AG04449 (cell line): ENCODE data around the gene SH3PXD2B.

Experiments used
- CTCF ChIA-PET: fragments of 350-600 bp; formaldehyde crosslinking; extraction: SDS; loops from one replicate; lab custom pipeline; 2021; ENCODE audit warnings: antibody characterized with exemption; lab: Yijun Ruan, JAX
- POLR2A ChIA-PET: fragments of 400-600, 350-600 bp; formaldehyde crosslinking; extraction: SDS; loops from one replicate; lab custom pipeline; 2020; ENCODE audit warnings: antibody characterized with exemption, inconsistent platforms; lab: Yijun Ruan, JAX
- DNase-seq: peaks from one replicate; pipeline ENCODE4 v3.0.0-alpha.2; 2010; ENCODE audit warnings: low read depth, low spot score
- H3K4me3 ChIP-seq: 2 replicates; pipeline ENCODE4 v1.5.1; 2011; ENCODE audit warnings: low read depth, mild to moderate bottlenecking, control low read depth, low read length
- TF ChIP-seq, protein P1 (sequence below): IDR thresholded peaks from one replicate; pipeline ENCODE4 v1.5.1; 2011; ENCODE audit warnings: mild to moderate bottlenecking, moderate library complexity, low read length, control low read depth, inconsistent platforms; ENCODE audit not compliant: insufficient read depth; ENCODE audit errors: missing control alignments

The SH3PXD2B gene

DNA sequence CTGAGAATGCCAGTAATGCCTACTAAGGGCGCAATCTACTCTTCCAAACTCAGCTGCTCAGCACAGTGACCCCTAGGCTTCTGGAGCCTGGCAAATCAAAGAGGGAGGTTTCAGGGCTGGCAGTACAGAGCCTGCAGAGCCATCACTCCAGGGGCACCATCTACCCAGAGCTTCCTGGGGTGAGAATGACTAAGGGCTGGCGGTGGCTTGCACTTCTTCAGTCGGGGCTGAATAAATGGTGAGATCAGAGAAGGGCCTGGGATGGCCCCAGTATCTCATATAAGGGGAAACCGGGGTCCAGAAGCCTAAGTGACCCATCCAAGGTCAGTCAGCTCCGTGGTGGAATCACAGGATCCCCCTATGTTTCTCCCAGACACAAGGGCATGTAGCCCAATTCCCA lies 5.3 kb downstream of the SH3PXD2B start:
- TF ChIP-seq, protein P1, sequence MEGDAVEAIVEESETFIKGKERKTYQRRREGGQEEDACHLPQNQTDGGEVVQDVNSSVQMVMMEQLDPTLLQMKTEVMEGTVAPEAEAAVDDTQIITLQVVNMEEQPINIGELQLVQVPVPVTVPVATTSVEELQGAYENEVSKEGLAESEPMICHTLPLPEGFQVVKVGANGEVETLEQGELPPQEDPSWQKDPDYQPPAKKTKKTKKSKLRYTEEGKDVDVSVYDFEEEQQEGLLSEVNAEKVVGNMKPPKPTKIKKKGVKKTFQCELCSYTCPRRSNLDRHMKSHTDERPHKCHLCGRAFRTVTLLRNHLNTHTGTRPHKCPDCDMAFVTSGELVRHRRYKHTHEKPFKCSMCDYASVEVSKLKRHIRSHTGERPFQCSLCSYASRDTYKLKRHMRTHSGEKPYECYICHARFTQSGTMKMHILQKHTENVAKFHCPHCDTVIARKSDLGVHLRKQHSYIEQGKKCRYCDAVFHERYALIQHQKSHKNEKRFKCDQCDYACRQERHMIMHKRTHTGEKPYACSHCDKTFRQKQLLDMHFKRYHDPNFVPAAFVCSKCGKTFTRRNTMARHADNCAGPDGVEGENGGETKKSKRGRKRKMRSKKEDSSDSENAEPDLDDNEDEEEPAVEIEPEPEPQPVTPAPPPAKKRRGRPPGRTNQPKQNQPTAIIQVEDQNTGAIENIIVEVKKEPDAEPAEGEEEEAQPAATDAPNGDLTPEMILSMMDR, result no peak
- no peak for DNase-seq
- CTCF ChIA-PET, result interaction anchor here (0.8 to 6.1 kb wide), 4 partner anchors 10 to 248 kb away, joined by 3 to 112 read pairs (median 45); no protein-coding TSS in a partner anchor
- no peak overlapping the region for H3K4me3 ChIP-seq
- POLR2A ChIA-PET, result no interaction called here

DNA sequence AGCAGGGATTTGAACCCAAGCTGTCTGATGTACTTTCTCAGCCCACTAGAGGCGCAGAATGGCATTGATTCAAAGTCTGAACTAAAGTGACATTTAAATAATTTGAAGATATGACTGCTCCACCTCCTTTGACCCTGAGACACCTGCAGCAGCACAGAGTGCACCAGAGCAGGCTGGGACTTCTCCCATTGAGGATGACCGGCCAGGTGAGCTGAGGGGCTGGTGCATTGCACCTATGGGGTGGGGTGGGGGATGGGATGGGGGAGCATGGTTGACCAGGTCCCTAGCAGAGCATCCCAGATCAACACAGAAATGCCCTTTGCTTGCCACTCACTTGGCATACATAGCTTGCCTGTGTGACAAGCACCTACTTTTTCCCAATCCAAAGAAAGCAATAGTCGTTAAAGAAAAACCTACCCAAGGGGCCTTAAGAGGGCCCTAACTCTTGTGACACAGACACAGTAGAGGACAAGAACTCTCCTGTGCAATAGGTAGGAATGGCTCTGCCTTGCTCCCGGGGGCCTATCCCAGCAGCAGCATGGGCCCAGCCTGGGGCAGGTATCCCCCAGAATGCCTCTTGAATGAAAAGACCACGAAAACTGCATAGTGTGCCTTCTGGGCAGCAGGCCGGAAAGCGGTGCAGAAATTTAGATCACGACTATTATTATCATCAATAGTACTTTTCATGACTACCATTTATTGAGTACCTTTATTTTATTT lies 6.5 kb downstream of the SH3PXD2B start:
- no peak for DNase-seq
- ChIA-PET CTCF (interaction anchor here (1.3 to 4.4 kb wide), 4 partner anchors 11 to 108 kb away, joined by 3 to 19 read pairs (median 11); no protein-coding TSS in a partner anchor), POLR2A (no interaction called here)
- no peak overlapping the region for H3K4me3 ChIP-seq
- TF ChIP-seq, protein P1, result no peak

DNA sequence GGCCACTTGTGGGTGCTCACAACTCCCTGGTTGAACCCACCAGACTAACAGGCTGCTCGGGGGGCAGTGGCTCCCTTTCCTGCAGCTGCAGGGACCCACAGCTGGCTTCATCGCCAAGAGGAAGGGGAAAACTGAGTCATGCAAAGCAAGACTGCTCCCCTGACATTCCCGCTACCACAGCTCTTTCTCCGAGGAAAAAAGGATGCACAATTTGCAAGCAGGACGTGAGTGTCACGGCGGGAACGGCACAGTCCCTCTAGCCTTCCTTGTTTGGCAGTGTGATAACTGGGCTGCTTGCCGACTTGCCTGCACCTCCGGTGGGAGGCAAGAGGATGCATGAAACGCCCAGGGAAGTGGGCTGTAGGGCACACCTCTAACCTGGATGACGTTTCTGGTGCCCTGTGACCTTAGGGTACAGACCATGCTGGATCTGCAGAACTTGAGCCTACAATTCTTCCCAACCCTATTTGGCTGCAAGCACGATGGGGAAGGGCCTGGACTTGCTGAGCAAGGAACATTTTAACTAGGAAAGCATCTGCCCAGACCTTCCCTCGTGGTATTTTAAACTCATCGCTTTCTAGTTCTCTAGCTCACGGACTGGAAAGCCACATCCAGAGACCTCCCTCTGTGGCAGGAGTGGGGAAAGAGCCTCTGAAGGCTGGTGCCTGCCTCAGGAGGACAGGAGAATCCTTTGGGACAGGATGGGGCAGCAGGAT lies 7.8 kb downstream of the SH3PXD2B start:
- TF ChIP-seq, protein P1, result no peak
- CTCF ChIA-PET, result interaction anchor here (0.6 to 4.4 kb wide), 8 partner anchors 9 to 251 kb away, joined by 3 to 19 read pairs (median 4); no protein-coding TSS in a partner anchor
- no peak for DNase-seq
- H3K4me3 ChIP-seq, result no peak overlapping the region
- POLR2A ChIA-PET, result no interaction called here

DNA sequence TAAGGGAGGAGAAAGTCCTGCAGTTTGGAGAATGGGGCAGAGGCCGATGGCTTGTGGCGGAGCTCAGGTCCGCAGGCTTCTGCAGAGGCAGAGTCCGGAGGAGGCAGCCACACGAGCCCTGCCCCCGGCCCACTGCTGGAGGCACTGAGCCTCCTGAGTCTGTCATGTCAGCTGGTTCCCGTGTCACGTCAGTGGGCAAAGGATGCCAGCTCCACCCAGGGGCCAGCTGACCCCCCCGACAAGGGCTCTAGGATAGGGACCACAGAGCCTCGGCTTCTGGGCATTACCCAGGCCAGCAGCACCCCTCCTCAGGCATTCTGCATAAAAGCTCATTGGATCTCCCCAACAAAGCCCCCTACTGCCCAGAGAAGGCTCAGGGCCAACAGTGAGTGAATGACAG lies 8.5 kb downstream of the SH3PXD2B start:
- POLR2A ChIA-PET, result no interaction called here
- CTCF ChIA-PET, result interaction anchor here (0.6 to 4.4 kb wide), 7 partner anchors 9 to 251 kb away, joined by 3 to 19 read pairs (median 5); no protein-coding TSS in a partner anchor
- no peak overlapping the region for H3K4me3 ChIP-seq
- DNase-seq, result no peak
- TF ChIP-seq, protein P1, result no peak

DNA sequence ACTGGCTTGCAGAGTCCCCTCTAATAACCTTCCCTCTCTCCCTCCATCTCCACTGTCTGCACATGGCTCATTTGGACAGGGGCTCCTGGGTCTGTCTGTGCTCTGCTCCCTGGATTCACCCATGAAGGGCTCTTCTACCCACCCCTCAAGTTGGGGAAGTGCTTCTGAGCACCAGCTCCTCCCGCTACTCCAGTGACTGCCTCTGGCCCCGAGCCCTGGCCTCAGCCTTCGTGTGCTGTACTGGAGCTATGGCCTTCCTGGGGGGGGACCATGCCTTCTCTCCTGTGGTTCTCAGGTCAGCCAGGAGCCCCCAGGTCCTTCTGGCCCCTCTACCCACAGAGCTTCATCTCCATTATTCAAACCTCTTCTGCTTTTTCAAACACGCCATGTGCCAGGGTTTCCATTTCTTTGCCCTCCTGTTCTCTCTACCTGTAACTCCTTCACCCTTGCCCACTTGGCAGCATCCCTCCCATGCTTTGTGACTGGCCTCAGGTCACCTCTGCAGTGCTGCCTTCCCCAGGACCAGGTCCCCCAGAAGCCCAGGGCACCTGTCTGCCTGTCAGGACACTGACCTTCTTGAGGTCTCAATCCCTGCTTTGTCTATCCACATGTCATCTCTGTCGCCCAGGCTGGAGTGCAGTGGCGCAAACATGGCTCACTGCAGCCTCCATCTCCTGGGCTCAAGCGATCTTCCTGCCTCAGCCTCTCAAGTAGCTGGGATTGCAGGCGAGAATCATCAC lies 9.5 kb downstream of the SH3PXD2B start:
- POLR2A ChIA-PET, result interaction anchor here (0.7 to 1.5 kb wide), 3 partner anchors 8 to 9 kb away, joined by 3 to 6 read pairs (median 5); partner anchors contain the start of gene SH3PXD2B
- TF ChIP-seq, protein P1, result no peak
- CTCF ChIA-PET, result interaction anchor here (1.0 to 4.4 kb wide), 6 partner anchors 8 to 252 kb away, joined by 3 to 19 read pairs (median 7); no protein-coding TSS in a partner anchor

More for the DNA sequence above, 9.5 kb downstream of the SH3PXD2B start:
- no peak overlapping the region for H3K4me3 ChIP-seq
- DNase-seq, result no peak
